Vagina (tissue), 2 donors: ENCODE measurements around the gene LY6G6C. TPM values are rescaled to one million over a fixed set of nuclear protein-coding genes. Genes with fewer than 3 reads are reported as not detected.

Experiments
- DNase-seq, 2 donors: peaks; one replicate each; pipeline ENCODE4 v3.0.0-alpha.2; 2017; ENCODE audit errors: extremely low spot score in 2 of 2
- H3K27ac ChIP-seq: fragments of 200-600 bp; sonication (generic); one replicate; pipeline ENCODE4 v1.5.1; 2019
- H3K27me3 ChIP-seq: fragments of 200-600 bp; sonication (generic); one replicate; pipeline ENCODE4 v1.5.1; 2019
- H3K36me3 ChIP-seq, 2 donors: fragments of 200-600 bp; sonication (generic); one replicate each; pipeline ENCODE4 v1.5.1; 2017 to 2019
- H3K4me1 ChIP-seq: fragments of 200-600 bp; sonication (generic); one replicate; pipeline ENCODE4 v1.5.1; 2019
- H3K4me3 ChIP-seq, 2 donors: fragments of 200-600 bp; sonication (generic); 1 replicate in 1 of 2; 2 replicates in 1 of 2; pipeline ENCODE4 v1.5.1; 2016 to 2019
- H3K9me3 ChIP-seq: fragments of 200-600 bp; sonication (generic); one replicate; pipeline ENCODE4 v1.5.1; 2019
- POLR2A ChIP-seq, 2 donors: fragments of 450-650 bp; IDR thresholded peaks; one replicate each; pipeline ENCODE4 v1.6.1; 2017; ENCODE audit warnings: antibody characterized with exemption in 2 of 2, mild to moderate bottlenecking in 2 of 2, moderate library complexity in 2 of 2
- POLR2AphosphoS5 ChIP-seq, 2 donors: sonication (generic); formaldehyde crosslinking; IDR thresholded peaks; one replicate each; pipeline ENCODE4 v1.9.0; 2017; ENCODE audit warnings: antibody characterized with exemption in 2 of 2, mild to moderate bottlenecking in 2 of 2, low read depth in 1 of 2; ENCODE audit not compliant: insufficient read depth in 1 of 2
- intact Hi-C: fragments of 100-400 bp; cut with DNase I; formaldehyde crosslinking; loops from one replicate; pipeline ENCODE4 v1.15.1; 2023
- total RNA-seq: library from RNA; depleted of rRNA; stranded (reverse); fragments of >200 nt; gene quantifications from one replicate; pipeline ENCODE4 v1.2.3, GENCODE V29; 2016
- TF ChIP-seq, protein P1 (sequence below), 3 experiments: fragments of 450-650 bp in 2 of 3; fragments of 200-600 bp in 1 of 3; sonication (generic) in 1 of 3; IDR thresholded peaks; one replicate each; pipeline ENCODE4 v1.5.1; 2017 to 2019; ENCODE audit warnings: antibody characterized with exemption in 3 of 3, mild to moderate bottlenecking in 2 of 3, moderate library complexity in 2 of 3

Gene LY6G6C
- total RNA-seq, 1 donor from 2014 or later: not detected

DNA sequence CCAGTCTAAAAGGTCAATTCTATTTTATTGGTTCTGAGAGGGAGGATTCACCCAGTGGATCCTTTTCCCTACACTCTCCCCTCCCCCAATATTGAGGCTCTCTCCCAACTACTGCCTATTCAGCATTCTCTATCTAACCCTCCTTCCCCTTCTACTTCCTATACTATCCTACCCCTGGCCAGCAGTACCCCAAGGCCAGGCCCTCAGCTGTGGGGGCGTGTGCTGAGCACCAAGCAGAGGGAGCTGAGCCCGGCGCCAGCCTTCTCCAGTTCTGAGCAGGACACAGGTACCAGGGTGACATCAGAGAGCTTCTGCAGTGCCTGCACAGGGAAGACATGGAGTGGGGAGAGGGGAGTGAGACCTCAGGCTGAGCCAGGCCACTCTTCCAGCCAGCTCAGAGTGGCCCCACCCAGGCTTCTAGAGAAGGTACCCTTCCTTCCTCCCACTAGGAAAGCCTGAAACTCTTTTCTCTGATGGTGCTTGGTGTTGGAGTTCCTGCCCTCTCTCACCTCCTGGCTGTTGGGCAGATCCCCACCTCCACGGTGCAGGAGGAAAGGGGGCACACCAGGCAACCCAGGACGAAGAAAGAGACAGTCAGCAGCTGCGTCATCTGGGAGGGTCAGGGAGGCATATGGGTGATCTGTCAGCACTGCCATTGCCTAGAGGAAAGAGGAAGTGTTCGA lies 5.6 kb upstream of the LY6G6C start:
- peaks cover 39% of the 10 kb centered on the region for H3K4me1 ChIP-seq
- no peak overlapping the region for H3K4me3 ChIP-seq
- H3K9me3 ChIP-seq: no peaks in the 10 kb centered on the region
- peak overlapping the region; percentile 99 for H3K27ac ChIP-seq
- H3K36me3 ChIP-seq: peaks cover 0 to 26% of the 10 kb centered on the region in 2 donors
- H3K27me3 ChIP-seq: no peaks in the 10 kb centered on the region
- intact Hi-C loops: loop anchor here (5.0 kb wide), 1 partner anchor 105 kb away; no protein-coding TSS in a partner anchor
- DNase-seq: no peak
- TF ChIP-seq POLR2A (IDR thresholded peaks at IDR 0.05): no peak
- TF ChIP-seq POLR2AphosphoS5 (IDR thresholded peaks at IDR 0.05; ENCODE audit: insufficient read depth in 1 of 2, low read depth in 1 of 2): no peak
- TF ChIP-seq, protein P1, sequence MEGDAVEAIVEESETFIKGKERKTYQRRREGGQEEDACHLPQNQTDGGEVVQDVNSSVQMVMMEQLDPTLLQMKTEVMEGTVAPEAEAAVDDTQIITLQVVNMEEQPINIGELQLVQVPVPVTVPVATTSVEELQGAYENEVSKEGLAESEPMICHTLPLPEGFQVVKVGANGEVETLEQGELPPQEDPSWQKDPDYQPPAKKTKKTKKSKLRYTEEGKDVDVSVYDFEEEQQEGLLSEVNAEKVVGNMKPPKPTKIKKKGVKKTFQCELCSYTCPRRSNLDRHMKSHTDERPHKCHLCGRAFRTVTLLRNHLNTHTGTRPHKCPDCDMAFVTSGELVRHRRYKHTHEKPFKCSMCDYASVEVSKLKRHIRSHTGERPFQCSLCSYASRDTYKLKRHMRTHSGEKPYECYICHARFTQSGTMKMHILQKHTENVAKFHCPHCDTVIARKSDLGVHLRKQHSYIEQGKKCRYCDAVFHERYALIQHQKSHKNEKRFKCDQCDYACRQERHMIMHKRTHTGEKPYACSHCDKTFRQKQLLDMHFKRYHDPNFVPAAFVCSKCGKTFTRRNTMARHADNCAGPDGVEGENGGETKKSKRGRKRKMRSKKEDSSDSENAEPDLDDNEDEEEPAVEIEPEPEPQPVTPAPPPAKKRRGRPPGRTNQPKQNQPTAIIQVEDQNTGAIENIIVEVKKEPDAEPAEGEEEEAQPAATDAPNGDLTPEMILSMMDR (IDR thresholded peaks at IDR 0.05): no peak

DNA sequence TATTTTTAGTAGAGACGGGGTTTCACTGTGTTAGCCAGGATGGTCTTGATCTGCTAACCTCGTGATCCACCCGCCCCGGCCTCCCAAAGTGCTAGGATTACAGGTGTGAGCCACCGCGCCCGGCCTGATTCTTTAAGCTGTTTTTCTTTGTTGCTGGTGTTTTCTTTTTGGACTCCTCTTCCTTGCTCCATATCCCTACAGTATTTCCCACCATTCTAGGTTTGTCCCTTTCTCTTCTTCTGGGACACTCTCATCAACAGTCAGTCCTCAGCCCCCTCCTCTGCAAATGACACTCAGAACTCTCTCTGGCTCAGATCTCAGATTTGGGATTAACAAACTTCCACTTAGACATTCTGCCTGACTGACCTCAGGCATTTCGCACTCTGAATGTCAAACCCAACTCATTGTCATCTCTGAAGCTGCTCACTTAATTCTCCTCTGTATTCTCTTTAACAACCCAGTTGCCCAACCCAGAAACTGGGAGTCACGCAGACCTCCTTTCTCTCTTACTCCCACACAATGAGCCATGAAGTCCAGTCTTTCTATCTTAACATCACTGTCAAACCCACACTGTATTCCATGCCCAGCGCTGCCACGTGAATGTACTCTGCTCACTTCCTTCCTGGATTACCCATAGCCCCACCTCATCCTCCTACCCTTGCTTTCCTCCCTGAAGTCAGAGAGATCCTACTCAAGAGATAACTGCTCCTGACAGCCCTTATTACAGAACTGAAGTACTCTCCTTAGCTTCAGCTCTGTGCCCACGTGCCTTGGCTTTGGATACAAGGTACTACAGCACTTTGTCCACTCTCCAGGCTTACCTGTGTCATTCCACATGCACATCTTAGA lies 4.2 kb upstream of the LY6G6C start:
- H3K27me3 ChIP-seq: no peaks in the 10 kb centered on the region
- no peaks in the 10 kb centered on the region for H3K9me3 ChIP-seq
- peaks cover 36% of the 10 kb centered on the region for H3K4me1 ChIP-seq
- H3K36me3 ChIP-seq: peaks cover 0 to 14% of the 10 kb centered on the region in 2 donors
- no peak overlapping the region for H3K27ac ChIP-seq
- DNase-seq: no peak
- intact Hi-C loops: loop anchor here (5.0 kb wide), 1 partner anchor 107 kb away; no protein-coding TSS in a partner anchor
- TF ChIP-seq POLR2A (IDR thresholded peaks at IDR 0.05) (no peak), POLR2AphosphoS5 (IDR thresholded peaks at IDR 0.05; ENCODE audit: insufficient read depth in 1 of 2, low read depth in 1 of 2) (peak in 1 of 2 donors; percentile 15)
- H3K4me3 ChIP-seq: no peak overlapping the region

DNA sequence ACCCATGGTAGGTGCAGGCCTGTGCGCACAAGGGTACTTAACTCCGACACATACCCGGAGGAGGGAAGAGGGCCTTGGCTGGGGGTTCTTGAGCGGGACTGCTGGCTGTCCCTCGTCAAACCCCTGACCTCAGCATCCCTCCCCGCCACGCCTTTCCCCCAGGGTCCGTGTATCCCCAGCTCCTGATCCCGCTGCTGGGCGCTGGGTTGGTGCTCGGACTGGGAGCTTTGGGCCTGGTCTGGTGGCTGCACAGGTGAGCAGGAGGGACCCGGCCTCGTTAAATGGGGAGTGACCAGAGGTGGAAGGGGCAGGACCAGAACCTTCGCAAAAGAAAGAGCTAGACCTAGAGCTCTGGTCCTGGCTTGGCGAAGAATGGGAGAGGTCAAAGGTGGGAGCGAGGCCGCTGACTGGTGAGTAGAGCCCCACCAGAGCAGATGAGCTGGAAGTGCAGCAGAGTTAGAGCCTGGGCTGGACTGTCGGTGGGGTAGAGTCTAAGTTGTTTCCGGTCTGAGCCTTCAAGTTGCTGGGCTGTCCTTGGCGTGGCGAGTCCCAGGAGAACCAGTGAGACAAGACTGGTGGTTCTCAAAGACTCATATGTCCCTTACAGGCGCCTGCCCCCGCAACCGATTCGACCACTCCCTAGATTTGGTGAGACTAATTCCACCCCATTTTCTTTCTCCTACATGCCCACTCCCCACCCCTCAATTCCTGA lies 2.6 kb upstream of the LY6G6C start:
- Histone ChIP-seq H3K4me1 (peaks cover 32% of the 10 kb centered on the region), H3K9me3 (no peaks in the 10 kb centered on the region), H3K27ac (no peak overlapping the region), H3K27me3 (no peaks in the 10 kb centered on the region), H3K36me3 (peaks cover 0 to 14% of the 10 kb centered on the region in 2 donors), H3K4me3 (no peak overlapping the region)
- intact Hi-C loops: no loop called here
- DNase-seq: no peak
- TF ChIP-seq, protein P1 (IDR thresholded peaks at IDR 0.05): no peak
- no peak for TF ChIP-seq POLR2A (IDR thresholded peaks at IDR 0.05)
- no peak for TF ChIP-seq POLR2AphosphoS5 (IDR thresholded peaks at IDR 0.05; ENCODE audit: insufficient read depth in 1 of 2, low read depth in 1 of 2)

DNA sequence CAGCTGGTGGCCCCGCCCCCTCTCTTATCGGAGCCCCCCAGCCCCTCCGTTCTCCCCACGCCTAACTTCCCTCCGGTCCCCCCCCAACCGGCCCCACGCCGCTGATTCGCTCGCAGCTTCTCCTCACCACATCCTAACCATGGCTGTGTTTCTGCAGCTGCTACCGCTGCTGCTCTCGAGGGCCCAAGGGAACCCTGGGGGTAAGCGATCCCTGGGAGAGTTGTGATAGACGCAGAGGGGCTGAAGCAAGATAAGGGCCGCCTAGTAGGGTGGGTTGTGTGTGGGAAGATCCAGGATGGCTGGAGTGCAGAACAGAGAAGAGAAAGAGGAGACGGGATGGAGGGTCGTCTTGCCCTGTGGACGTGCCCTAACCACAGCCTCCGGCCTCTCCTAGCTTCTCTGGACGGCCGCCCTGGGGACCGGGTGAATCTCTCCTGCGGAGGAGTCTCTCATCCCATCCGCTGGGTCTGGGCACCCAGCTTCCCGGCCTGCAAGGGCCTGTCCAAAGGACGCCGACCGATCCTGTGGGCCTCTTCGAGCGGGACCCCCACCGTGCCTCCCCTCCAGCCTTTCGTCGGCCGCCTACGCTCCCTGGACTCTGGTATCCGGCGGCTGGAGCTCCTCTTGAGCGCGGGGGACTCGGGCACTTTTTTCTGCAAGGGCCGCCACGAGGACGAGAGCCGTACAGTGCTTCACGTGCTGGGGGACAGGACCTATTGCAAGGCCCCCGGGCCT lies 1.9 kb upstream of the LY6G6C start, which contains the start of gene MPIG6B:
Gene MPIG6B, plus strand, starts transcription at position 129 of the 735 bp plus-strand sequence. Its CDS starts 11 bp downstream, at position 140.
- no peaks in the 10 kb centered on the region for H3K27me3 ChIP-seq
- intact Hi-C loops: no loop called here

More for the DNA sequence above, 1.9 kb upstream of the LY6G6C start, which contains the start of gene MPIG6B:
- peaks cover 32% of the 10 kb centered on the region for H3K4me1 ChIP-seq
- TF ChIP-seq POLR2A (IDR thresholded peaks at IDR 0.05) (no peak), POLR2AphosphoS5 (IDR thresholded peaks at IDR 0.05; ENCODE audit: insufficient read depth in 1 of 2, low read depth in 1 of 2) (no peak)
- TF ChIP-seq, protein P1 (IDR thresholded peaks at IDR 0.05): no peak
- H3K27ac ChIP-seq: no peak within 1 kb of the TSS
- H3K36me3 ChIP-seq: peaks cover 0 to 14% of the 10 kb centered on the region in 2 donors
- no peaks in the 10 kb centered on the region for H3K9me3 ChIP-seq
- DNase-seq: no peak
- no peak within 1 kb of the TSS for H3K4me3 ChIP-seq
